ENCODE measurements around the gene SLC20A1. TPM values are rescaled to one million over a fixed set of nuclear protein-coding genes. Genes with fewer than 3 reads are reported as not detected.

SLC20A1 gene
- total RNA-seq, 2 experiments from 2014 or later, result 81.8 to 84.6 TPM

Other genes starting within 250 kb of the SLC20A1 start
- 10 to 100 TPM; 14.3 to 14.9 TPM for gene RGPD8, start 212.3 kb upstream of the SLC20A1 start, total RNA-seq
- gene TTL, start 163.8 kb upstream of the SLC20A1 start, total RNA-seq, result 10 to 100 TPM; 32.8 to 33.9 TPM
- 10 to 100 TPM; 71.2 to 80.8 TPM for gene POLR1B, start 103.5 kb upstream of the SLC20A1 start, total RNA-seq
- 10 to 100 TPM; 34.9 to 40.5 TPM for gene CHCHD5, start 61.3 kb upstream of the SLC20A1 start, total RNA-seq
- gene NT5DC4, start 75.1 kb downstream of the SLC20A1 start, total RNA-seq, result not detected
- gene CKAP2L, start 118.7 kb downstream of the SLC20A1 start, total RNA-seq, result 10 to 100 TPM; 24.3 to 25.8 TPM
- gene IL1A, start 138.6 kb downstream of the SLC20A1 start, total RNA-seq, result under 1 TPM; 0.16 to 0.20 TPM
- gene IL1B, start 190.8 kb downstream of the SLC20A1 start, total RNA-seq, result not detected